Lower leg skin (tissue), 3 donors: ENCODE data around the gene PHEX.

Experiments used
- CTCF ChIP-seq, 3 donors: fragments of 450-650 bp; IDR thresholded peaks; one replicate each; pipeline ENCODE4 v1.5.1; 2016; ENCODE audit warnings: antibody characterized with exemption in 3 of 3, mild to moderate bottlenecking in 3 of 3, moderate library complexity in 2 of 3
- POLR2A ChIP-seq, 2 donors: fragments of 450-650 bp; IDR thresholded peaks; one replicate each; pipeline ENCODE4 v1.6.1; 2016 to 2017; ENCODE audit warnings: antibody characterized with exemption in 2 of 2, mild to moderate bottlenecking in 1 of 2, moderate library complexity in 1 of 2

GRCh38 chrX:22116605-22117546, 84.8 kb downstream of the PHEX start:
- no peak for TF ChIP-seq CTCF (IDR thresholded peaks at IDR 0.05)
- no peak for TF ChIP-seq POLR2A (IDR thresholded peaks at IDR 0.05)
